K562 (cell line): ENCODE data around the gene SCPEP1. TPM values are rescaled to one million over a fixed set of nuclear protein-coding genes. Genes with fewer than 3 reads are reported as not detected.

Experiments used
- ATAC-seq: fragments of 200-7000 bp; cut with Tn5 transposase; 3 replicates; pipeline ENCODE4 v1.9.1; 2020; ENCODE audit warnings: moderate library complexity
- BruUV-seq: library from RNA; stranded (reverse); fragments of 400-500 nt; replicated peaks from 2 replicates; lab custom pipeline; 2021; lab: Mats Ljungman, UMichigan
- CTCF ChIA-PET: fragments of 300-600 bp; formaldehyde crosslinking; extraction: SDS; loops from one replicate; lab custom pipeline; 2021; ENCODE audit warnings: low intra/inter-chr PET ratio; lab: Yijun Ruan, JAX
- POLR2A ChIA-PET: fragments of 300-600, 350-650 bp; sonication (Branson Sonifier 250); formaldehyde crosslinking; extraction: SDS; loops from one replicate; lab custom pipeline; 2021; ENCODE audit warnings: antibody characterized with exemption, inconsistent platforms; lab: Yijun Ruan, JAX
- DNase-seq, 4 experiments: peaks; one replicate each; pipeline versions ENCODE4 v3.0.0 to v3.0.0-alpha.2; 2011 to 2018; ENCODE audit warnings: low spot score in 3 of 4, mixed read lengths in 3 of 4; ENCODE audit errors: extremely low read depth in 1 of 4
- FAIRE-seq: peaks from 2 replicates; lab custom pipeline; 2011; peaks lifted over from hg19 to GRCh38; lab: Jason Lieb, UNC
- H2AFZ ChIP-seq: 2 replicates; pipeline ENCODE4 v1.6.0; 2011; ENCODE audit warnings: low read depth, low read length, control low read depth, inconsistent platforms
- H3K27ac ChIP-seq: fragments of 200-600 bp; 3 replicates; pipeline ENCODE4 v1.8.0; 2011; ENCODE audit warnings: low read depth, mild to moderate bottlenecking, control low read depth, inconsistent platforms, low read length, moderate library complexity, mixed read lengths; ENCODE audit errors: extremely low read depth
- H3K27me3 ChIP-seq, 2 experiments: fragments of 300-600 bp in 1 of 2; 2 replicates in 1 of 2; 3 replicates in 1 of 2; pipeline versions ENCODE4 v1.6.0 to v1.8.0; 2011; ENCODE audit warnings: inconsistent platforms in 2 of 2, low read length in 2 of 2, mild to moderate bottlenecking in 1 of 2, mixed read lengths in 1 of 2, moderate library complexity in 1 of 2; ENCODE audit not compliant: control insufficient read depth in 2 of 2, insufficient read depth in 2 of 2
- H3K36me3 ChIP-seq: fragments of 300-600 bp; 3 replicates; pipeline ENCODE4 v1.8.0; 2011; ENCODE audit warnings: mild to moderate bottlenecking, low read length, inconsistent platforms; ENCODE audit not compliant: control insufficient read depth, insufficient read depth
- H3K4me1 ChIP-seq, 2 experiments: fragments of 200-600 bp in 1 of 2; replicated peaks in 1 of 2; 2 replicates in 1 of 2; 3 replicates in 1 of 2; pipeline versions ENCODE4 v1.5.1 to v1.8.0; 2011; ENCODE audit warnings: inconsistent platforms in 2 of 2, low read length in 2 of 2, mild to moderate bottlenecking in 1 of 2, mixed read lengths in 1 of 2, moderate library complexity in 1 of 2; ENCODE audit not compliant: control insufficient read depth in 2 of 2, insufficient read depth in 2 of 2
- H3K4me2 ChIP-seq: 2 replicates; pipeline ENCODE4 v1.6.1; 2011; ENCODE audit warnings: low read length, control low read depth, inconsistent platforms, mixed read lengths; ENCODE audit not compliant: insufficient read depth
- H3K4me3 ChIP-seq: fragments of 200-600 bp; sonication (generic), shearing (Covaris generic); 2 replicates; pipeline ENCODE4 v1.5.1; 2016; ENCODE audit warnings: control low read depth, inconsistent platforms
- H3K79me2 ChIP-seq: fragments of 200-600 bp; 3 replicates; pipeline ENCODE4 v1.8.0; 2011; ENCODE audit warnings: low read length, inconsistent platforms; ENCODE audit not compliant: control insufficient read depth, insufficient read depth
- H3K9ac ChIP-seq, 2 experiments: 2 replicates each; pipeline versions ENCODE4 v1.6.0 to v1.6.1; 2011; ENCODE audit warnings: low read depth in 2 of 2, low read length in 2 of 2, control low read depth in 1 of 2, inconsistent platforms in 1 of 2, mild to moderate bottlenecking in 1 of 2, mixed read lengths in 1 of 2; ENCODE audit not compliant: insufficient read depth in 1 of 2
- H3K9me1 ChIP-seq: one replicate; pipeline ENCODE4 v1.6.0; 2011; ENCODE audit warnings: inconsistent platforms, mild to moderate bottlenecking, low read length, moderate library complexity; ENCODE audit not compliant: control insufficient read depth, insufficient read depth
- H3K9me3 ChIP-seq: replicated peaks from 2 replicates; pipeline ENCODE4 v1.5.1; 2011; ENCODE audit warnings: low read depth, low read length, inconsistent platforms; ENCODE audit not compliant: control insufficient read depth, insufficient read depth
- H4K20me1 ChIP-seq: replicated peaks from 2 replicates; pipeline ENCODE4 v1.6.1; 2011; ENCODE audit warnings: low read length, inconsistent platforms, mixed read lengths; ENCODE audit not compliant: control insufficient read depth, insufficient read depth
- ARID2 ChIP-seq: fragments of 450-650 bp; IDR thresholded peaks from 2 replicates; pipeline ENCODE4 v1.6.1; 2017; ENCODE audit warnings: antibody characterized with exemption, mild to moderate bottlenecking
- C11orf30 ChIP-seq: fragments of 450-650 bp; IDR thresholded peaks from 2 replicates; pipeline ENCODE4 v1.6.1; 2016; ENCODE audit warnings: low read depth, mild to moderate bottlenecking
- GTF2A2 ChIP-seq: IDR thresholded peaks from 2 replicates; pipeline ENCODE4 v1.6.1; 2016; ENCODE audit warnings: mild to moderate bottlenecking, missing genetic modification characterization, missing compliant biosample characterization
- HLTF ChIP-seq: fragments of 450-650 bp; IDR thresholded peaks from 2 replicates; pipeline ENCODE4 v1.6.1; 2016
- PHB ChIP-seq: fragments of 250-450 bp; sonication (Bioruptor Pico); IDR thresholded peaks from 2 replicates; pipeline ENCODE4 v1.5.0; 2021
- PHF21A ChIP-seq: fragments of 450-650 bp; IDR thresholded peaks from 2 replicates; pipeline ENCODE4 v1.6.1; 2017; ENCODE audit warnings: low read depth, borderline replicate concordance
- TAF15 ChIP-seq: fragments of 200-400 bp; formaldehyde crosslinking; IDR thresholded peaks from 2 replicates; pipeline ENCODE4 v1.6.1; 2017; ENCODE audit warnings: mild to moderate bottlenecking, low read depth, low read length, moderate library complexity
- TRIM24 ChIP-seq, 2 experiments: fragments of 450-650 bp; IDR thresholded peaks; 2 replicates each; pipeline ENCODE4 v1.6.1; 2016
- U2AF2 ChIP-seq: fragments of 200-400 bp; formaldehyde crosslinking; optimal IDR thresholded peaks from 2 replicates; pipeline ENCODE3; 2017; ENCODE audit warnings: low read depth, mild to moderate bottlenecking, low read length
- ZNF140 ChIP-seq: fragments of 250-450 bp; sonication (Bioruptor Pico); IDR thresholded peaks from 2 replicates; pipeline ENCODE4 v1.8.0; 2021; ENCODE audit warnings: moderate library complexity, mild to moderate bottlenecking, inconsistent platforms
- ZNF324 ChIP-seq: fragments of 250-450 bp; sonication (Bioruptor Pico); IDR thresholded peaks from 2 replicates; pipeline ENCODE4 v1.4.0; 2020; ENCODE audit warnings: mild to moderate bottlenecking
- ZNF408 ChIP-seq: fragments of 250-450 bp; sonication (Bioruptor Pico); IDR thresholded peaks from 2 replicates; pipeline ENCODE4 v1.4.0; 2020; ENCODE audit warnings: low read depth, mild to moderate bottlenecking, moderate library complexity
- ZNF695 ChIP-seq: fragments of 450-650 bp; formaldehyde crosslinking; IDR thresholded peaks from 2 replicates; pipeline ENCODE4 v1.4.0; 2020; ENCODE audit warnings: mild to moderate bottlenecking, moderate library complexity
- ZNF707 ChIP-seq: fragments of 250-450 bp; sonication (Bioruptor Pico); conservative IDR thresholded peaks from 2 replicates; pipeline ENCODE4 v1.8.0; 2022; ENCODE audit warnings: inconsistent platforms, mild to moderate bottlenecking, moderate library complexity
- ZNF785 ChIP-seq: fragments of 250-450 bp; sonication (Bioruptor Pico); IDR thresholded peaks from 2 replicates; pipeline ENCODE4 v1.4.0; 2020; ENCODE audit warnings: mild to moderate bottlenecking
- ZNF830 ChIP-seq: fragments of 250-450 bp; sonication (Bioruptor Pico); IDR thresholded peaks from 2 replicates; pipeline ENCODE4 v1.5.0; 2021; ENCODE audit warnings: mild to moderate bottlenecking
- WGBS: fragments of 100-300 bp; shearing (Covaris generic); methylation state at CpG from one replicate; pipeline ENCODE4 v1.1.6; 2016; ENCODE audit warnings: low coverage, mixed read lengths; ENCODE audit not compliant: insufficient coverage; ENCODE audit errors: missing lambda C conversion rate; 5-methylcytosine and 5-hydroxymethylcytosine counted together
- in situ Hi-C: fragments of 300-500 bp; cut with MboI; formaldehyde crosslinking; loops from 4 replicates; pipeline ENCODE4 v1.15.0; 2018; ENCODE audit warnings: inconsistent platforms, mixed read lengths
- intact Hi-C: fragments of 100-400 bp; cut with micrococcal nuclease; formaldehyde crosslinking; loops from 2 replicates; pipeline ENCODE4 v1.14.2; 2022
- polyA plus RNA-seq, 8 experiments: library from polyadenylated mRNA; depleted of rRNA in 4 of 8; stranded (reverse) in 5 of 8; unstranded in 3 of 8; fragments of >200 nt; fragmentation: Nextera tagmentation in 2 of 8; fragmentation: Illumina TruSeq in 1 of 8; extraction: Ambion mirVana in 2 of 8; extraction: Trizol in 1 of 8; gene quantifications; 2 replicates each; pipeline versions ENCODE4 v1.2.1 to v1.2.3, GENCODE V29; 2011 to 2014; ENCODE audit warnings: inconsistent platforms in 1 of 8, missing spikeins in 1 of 8
- total RNA-seq, 7 experiments: library from RNA; depleted of rRNA in 6 of 7; stranded (reverse); fragments of >200 nt in 6 of 7; fragmentation: Illumina TruSeq in 2 of 7; extraction: Trizol in 2 of 7; gene quantifications; 2 replicates each; pipeline versions ENCODE4 v1.2.1 to v1.2.3, GENCODE V29; 2011 to 2021; ENCODE audit warnings: low replicate concordance in 1 of 7
- TF ChIP-seq, protein P1 (sequence below): fragments of 250-450 bp; sonication (Bioruptor Pico); IDR thresholded peaks from 2 replicates; pipeline ENCODE4 v1.4.0; 2020
- TF ChIP-seq, protein P2 (sequence below): fragments of 250-450 bp; sonication (Bioruptor Pico); IDR thresholded peaks from 2 replicates; pipeline ENCODE4 v1.8.0; 2021; ENCODE audit warnings: mild to moderate bottlenecking, moderate library complexity

The SCPEP1 gene
- total and polyA plus RNA-seq, 9 of the 15 experiments (the other 6 are each of a cell fraction or from before 2014, with no cell fraction given) = 5.1 to 14.8 (median 7.2) TPM

DNA sequence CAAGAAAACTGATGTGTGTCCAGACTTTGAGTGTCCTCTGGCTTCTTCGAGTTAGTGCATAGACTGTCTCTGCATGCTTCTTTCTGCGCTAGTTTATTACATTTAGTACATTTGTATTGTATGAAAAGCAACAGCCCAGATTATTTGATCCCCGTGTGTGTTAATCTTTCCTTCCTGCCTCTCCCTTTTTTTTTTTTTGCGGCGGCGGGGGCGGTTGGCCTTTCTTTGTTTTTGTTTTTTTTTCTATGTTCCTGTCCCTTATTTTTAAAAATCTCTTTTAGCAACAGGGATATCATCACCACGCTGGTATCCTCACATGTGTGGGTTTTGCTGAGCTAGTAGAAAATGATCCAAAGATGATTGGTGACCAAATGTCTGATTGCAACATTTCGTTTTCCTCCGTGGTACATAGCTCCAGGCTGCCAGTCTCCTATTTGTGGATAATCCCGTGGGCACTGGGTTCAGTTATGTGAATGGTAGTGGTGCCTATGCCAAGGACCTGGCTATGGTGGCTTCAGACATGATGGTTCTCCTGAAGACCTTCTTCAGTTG lies 9.4 kb downstream of the SCPEP1 start:
- Histone ChIP-seq H3K79me2 (no peaks in the 10 kb centered on the region), H3K4me3 (no peak overlapping the region), H3K4me2 (no peak overlapping the region), H3K36me3 (no peaks in the 10 kb centered on the region), H3K4me1 (peaks cover 23 to 38% of the 10 kb centered on the region in 2 experiments), H3K9me1 (no peaks in the 10 kb centered on the region), H3K27ac (no peak overlapping the region), H3K27me3 (no peaks in the 10 kb centered on the region), H4K20me1 (no peaks in the 10 kb centered on the region), H2AFZ (peak overlapping the region; percentile 54), H3K9me3 (no peaks in the 10 kb centered on the region), H3K9ac (no peak overlapping the region)
- ATAC-seq (no peak), FAIRE-seq (no peak), DNase-seq (peak in 2 of 4 experiments; percentile 2)
- ChIA-PET CTCF (no interaction called here), POLR2A (interaction anchor here (0.5 to 1.0 kb wide), 2 partner anchors 20 to 1204 kb away, joined by 3 read pairs; no protein-coding TSS in a partner anchor)
- in situ Hi-C loops = no loop called here
- WGBS = 63% methylated on average over 8 of the region's 11 CpGs
- intact Hi-C loops = no loop called here
- no TSS peak for BruUV-seq
- TF ChIP-seq HLTF = no peak
- TF ChIP-seq, protein P1, sequence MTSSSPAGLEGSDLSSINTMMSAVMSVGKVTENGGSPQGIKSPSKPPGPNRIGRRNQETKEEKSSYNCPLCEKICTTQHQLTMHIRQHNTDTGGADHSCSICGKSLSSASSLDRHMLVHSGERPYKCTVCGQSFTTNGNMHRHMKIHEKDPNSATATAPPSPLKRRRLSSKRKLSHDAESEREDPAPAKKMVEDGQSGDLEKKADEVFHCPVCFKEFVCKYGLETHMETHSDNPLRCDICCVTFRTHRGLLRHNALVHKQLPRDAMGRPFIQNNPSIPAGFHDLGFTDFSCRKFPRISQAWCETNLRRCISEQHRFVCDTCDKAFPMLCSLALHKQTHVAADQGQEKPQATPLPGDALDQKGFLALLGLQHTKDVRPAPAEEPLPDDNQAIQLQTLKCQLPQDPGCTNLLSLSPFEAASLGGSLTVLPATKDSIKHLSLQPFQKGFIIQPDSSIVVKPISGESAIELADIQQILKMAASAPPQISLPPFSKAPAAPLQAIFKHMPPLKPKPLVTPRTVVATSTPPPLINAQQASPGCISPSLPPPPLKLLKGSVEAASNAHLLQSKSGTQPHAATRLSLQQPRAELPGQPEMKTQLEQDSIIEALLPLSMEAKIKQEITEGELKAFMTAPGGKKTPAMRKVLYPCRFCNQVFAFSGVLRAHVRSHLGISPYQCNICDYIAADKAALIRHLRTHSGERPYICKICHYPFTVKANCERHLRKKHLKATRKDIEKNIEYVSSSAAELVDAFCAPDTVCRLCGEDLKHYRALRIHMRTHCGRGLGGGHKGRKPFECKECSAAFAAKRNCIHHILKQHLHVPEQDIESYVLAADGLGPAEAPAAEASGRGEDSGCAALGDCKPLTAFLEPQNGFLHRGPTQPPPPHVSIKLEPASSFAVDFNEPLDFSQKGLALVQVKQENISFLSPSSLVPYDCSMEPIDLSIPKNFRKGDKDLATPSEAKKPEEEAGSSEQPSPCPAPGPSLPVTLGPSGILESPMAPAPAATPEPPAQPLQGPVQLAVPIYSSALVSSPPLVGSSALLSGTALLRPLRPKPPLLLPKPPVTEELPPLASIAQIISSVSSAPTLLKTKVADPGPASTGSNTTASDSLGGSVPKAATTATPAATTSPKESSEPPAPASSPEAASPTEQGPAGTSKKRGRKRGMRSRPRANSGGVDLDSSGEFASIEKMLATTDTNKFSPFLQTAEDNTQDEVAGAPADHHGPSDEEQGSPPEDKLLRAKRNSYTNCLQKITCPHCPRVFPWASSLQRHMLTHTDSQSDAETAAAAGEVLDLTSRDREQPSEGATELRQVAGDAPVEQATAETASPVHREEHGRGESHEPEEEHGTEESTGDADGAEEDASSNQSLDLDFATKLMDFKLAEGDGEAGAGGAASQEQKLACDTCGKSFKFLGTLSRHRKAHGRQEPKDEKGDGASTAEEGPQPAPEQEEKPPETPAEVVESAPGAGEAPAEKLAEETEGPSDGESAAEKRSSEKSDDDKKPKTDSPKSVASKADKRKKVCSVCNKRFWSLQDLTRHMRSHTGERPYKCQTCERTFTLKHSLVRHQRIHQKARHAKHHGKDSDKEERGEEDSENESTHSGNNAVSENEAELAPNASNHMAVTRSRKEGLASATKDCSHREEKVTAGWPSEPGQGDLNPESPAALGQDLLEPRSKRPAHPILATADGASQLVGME = no peak
- no peak for TF ChIP-seq U2AF2
- no peak for TF ChIP-seq ZNF785 (CRISPR knock-in tag)
- no peak for TF ChIP-seq ZNF324 (CRISPR knock-in tag)
- peak; percentile 65; the same call in 1 of the 2 replicates for TF ChIP-seq C11orf30
- TF ChIP-seq PHF21A = no peak
- TF ChIP-seq ARID2 = no peak
- TF ChIP-seq, protein P2, sequence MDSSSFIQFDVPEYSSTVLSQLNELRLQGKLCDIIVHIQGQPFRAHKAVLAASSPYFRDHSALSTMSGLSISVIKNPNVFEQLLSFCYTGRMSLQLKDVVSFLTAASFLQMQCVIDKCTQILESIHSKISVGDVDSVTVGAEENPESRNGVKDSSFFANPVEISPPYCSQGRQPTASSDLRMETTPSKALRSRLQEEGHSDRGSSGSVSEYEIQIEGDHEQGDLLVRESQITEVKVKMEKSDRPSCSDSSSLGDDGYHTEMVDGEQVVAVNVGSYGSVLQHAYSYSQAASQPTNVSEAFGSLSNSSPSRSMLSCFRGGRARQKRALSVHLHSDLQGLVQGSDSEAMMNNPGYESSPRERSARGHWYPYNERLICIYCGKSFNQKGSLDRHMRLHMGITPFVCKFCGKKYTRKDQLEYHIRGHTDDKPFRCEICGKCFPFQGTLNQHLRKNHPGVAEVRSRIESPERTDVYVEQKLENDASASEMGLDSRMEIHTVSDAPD (CRISPR knock-in tag) = no peak
- no peak for TF ChIP-seq ZNF695 (CRISPR knock-in tag)
- TF ChIP-seq TRIM24 (IDR thresholded peaks at IDR 0.05) = no peak
- TF ChIP-seq ZNF830 (CRISPR knock-in tag) = no peak
- TF ChIP-seq TAF15 = no peak
- TF ChIP-seq ZNF408 (CRISPR knock-in tag) = no peak
- TF ChIP-seq PHB (CRISPR knock-in tag) = no peak
- TF ChIP-seq ZNF707 (CRISPR knock-in tag) = no peak
- no peak for TF ChIP-seq ZNF140 (CRISPR knock-in tag)
- no peak for TF ChIP-seq GTF2A2 (tag)
